H1 (cell line): ENCODE results near the gene RAB3GAP2. TPM values are rescaled to one million over a fixed set of nuclear protein-coding genes. Genes with fewer than 3 reads are reported as not detected.

Experiments
- CTCF ChIA-PET: fragments of 300-600 bp; sonication (Branson Sonifier 250); formaldehyde crosslinking; loops from one replicate; lab custom pipeline; 2021; ENCODE audit not compliant: partially characterized antibody; lab: Charles Lee
- POLR2A ChIA-PET: fragments of 300-600 bp; sonication (Branson Sonifier 250); formaldehyde crosslinking; loops from one replicate; lab custom pipeline; 2021; ENCODE audit warnings: inconsistent platforms; ENCODE audit not compliant: partially characterized antibody; lab: Charles Lee
- DNase-seq, 2 experiments: peaks; one replicate each; pipeline versions ENCODE4 v3.0.0 to v3.0.0-alpha.2; 2010 to 2022; ENCODE audit warnings: low spot score in 2 of 2, low read depth in 1 of 2, mixed read lengths in 1 of 2
- FAIRE-seq: peaks from 2 replicates; lab custom pipeline; 2011; peaks lifted over from hg19 to GRCh38; lab: Jason Lieb, UNC
- H2AFZ ChIP-seq: 2 replicates; pipeline ENCODE4 v1.8.1; 2012; ENCODE audit warnings: low read length, inconsistent platforms
- H2AK5ac ChIP-seq: 2 replicates; pipeline ENCODE4 v1.6.1; 2013; ENCODE audit warnings: low read depth, low read length
- H2BK120ac ChIP-seq: replicated peaks from 2 replicates; pipeline ENCODE3; 2013; ENCODE audit warnings: low read depth, low read length, inconsistent platforms
- H2BK12ac ChIP-seq: 2 replicates; pipeline ENCODE4 v1.6.1; 2013; ENCODE audit warnings: low read depth, low read length
- H2BK15ac ChIP-seq: 2 replicates; pipeline ENCODE4 v1.6.1; 2013; ENCODE audit warnings: low read length
- H2BK20ac ChIP-seq: 2 replicates; pipeline ENCODE4 v1.6.1; 2013; ENCODE audit warnings: low read length
- H2BK5ac ChIP-seq: 2 replicates; pipeline ENCODE4 v1.6.1; 2013; ENCODE audit warnings: low read depth, low read length
- H3K14ac ChIP-seq: 2 replicates; pipeline ENCODE4 v1.6.1; 2013; ENCODE audit warnings: inconsistent platforms; ENCODE audit not compliant: insufficient read length
- H3K18ac ChIP-seq: 2 replicates; pipeline ENCODE4 v1.6.1; 2013; ENCODE audit warnings: low read length; ENCODE audit errors: extremely low read depth
- H3K23ac ChIP-seq: 2 replicates; pipeline ENCODE4 v1.6.1; 2013; ENCODE audit warnings: inconsistent platforms; ENCODE audit not compliant: insufficient read length
- H3K23me2 ChIP-seq: 2 replicates; pipeline ENCODE4 v1.6.1; 2013; ENCODE audit warnings: low read depth, low read length
- H3K27ac ChIP-seq: 2 replicates; pipeline ENCODE4 v1.6.1; 2011; ENCODE audit warnings: low read depth, low read length, inconsistent platforms
- H3K27me3 ChIP-seq, 4 experiments: replicated peaks in 1 of 4; 1 replicate in 1 of 4; 2 replicates in 3 of 4; pipeline versions ENCODE4 v1.6.1 to v1.8.1; 2011 to 2013; ENCODE audit warnings: low read length in 3 of 4, mild to moderate bottlenecking in 3 of 4, inconsistent platforms in 2 of 4, mixed read lengths in 2 of 4, moderate library complexity in 1 of 4; ENCODE audit not compliant: control insufficient read depth in 3 of 4, insufficient read depth in 3 of 4; ENCODE audit errors: extremely low read depth in 1 of 4
- H3K36me3 ChIP-seq, 4 experiments: 2 replicates each; pipeline versions ENCODE4 v1.6.1 to v1.8.1; 2011 to 2013; ENCODE audit warnings: mild to moderate bottlenecking in 4 of 4, low read length in 3 of 4, moderate library complexity in 2 of 4, control low read depth in 1 of 4, inconsistent platforms in 1 of 4; ENCODE audit not compliant: insufficient read depth in 4 of 4, control insufficient read depth in 2 of 4
- H3K4ac ChIP-seq: replicated peaks from 2 replicates; pipeline ENCODE3; 2013; ENCODE audit warnings: low read length, low read depth, mixed read lengths, inconsistent platforms; ENCODE audit not compliant: insufficient read length
- H3K4me1 ChIP-seq, 4 experiments: replicated peaks in 1 of 4; 1 replicate in 1 of 4; 2 replicates in 3 of 4; pipeline versions ENCODE4 v1.6.1 to v1.8.1; 2011 to 2013; ENCODE audit warnings: low read length in 3 of 4, inconsistent platforms in 2 of 4, mixed read lengths in 1 of 4; ENCODE audit not compliant: insufficient read depth in 4 of 4, control insufficient read depth in 3 of 4
- H3K4me2 ChIP-seq, 2 experiments: 2 replicates each; pipeline versions ENCODE4 v1.6.1 to v1.8.1; 2011 to 2013; ENCODE audit warnings: low read depth in 2 of 2, low read length in 2 of 2, control low read depth in 1 of 2, inconsistent platforms in 1 of 2, mild to moderate bottlenecking in 1 of 2; ENCODE audit not compliant: insufficient read depth in 1 of 2
- H3K4me3 ChIP-seq, 4 experiments: fragments of 200-600, 300-600 bp in 1 of 4; sonication (generic), shearing (Covaris generic), sonication (Bioruptor Twin) in 1 of 4; 2 replicates each; pipeline versions ENCODE4 v1.5.1 to v1.8.1; 2011 to 2016; ENCODE audit warnings: low read length in 4 of 4, low read depth in 3 of 4, control low read depth in 2 of 4, inconsistent platforms in 2 of 4, mild to moderate bottlenecking in 2 of 4, mixed read lengths in 1 of 4, moderate library complexity in 1 of 4; ENCODE audit not compliant: insufficient read depth in 2 of 4; ENCODE audit errors: extremely low read depth in 1 of 4
- H3K56ac ChIP-seq: replicated peaks from 2 replicates; pipeline ENCODE3; 2013; ENCODE audit warnings: low read depth, mild to moderate bottlenecking, mixed read lengths, low read length, inconsistent platforms; ENCODE audit not compliant: insufficient read length
- H3K79me1 ChIP-seq: 2 replicates; pipeline ENCODE4 v1.6.1; 2013; ENCODE audit warnings: low read depth, low read length, control low read depth
- H3K79me2 ChIP-seq, 2 experiments: 2 replicates each; pipeline versions ENCODE4 v1.6.1 to v1.8.1; 2012 to 2013; ENCODE audit warnings: low read length in 2 of 2, mild to moderate bottlenecking in 2 of 2, inconsistent platforms in 1 of 2; ENCODE audit not compliant: insufficient read depth in 2 of 2, control insufficient read depth in 1 of 2
- H3K9ac ChIP-seq, 4 experiments: replicated peaks in 1 of 4; 1 replicate in 1 of 4; 2 replicates in 3 of 4; pipeline versions ENCODE4 v1.6.1 to v1.8.1; 2011 to 2013; ENCODE audit warnings: low read depth in 3 of 4, low read length in 3 of 4, control low read depth in 2 of 4, mild to moderate bottlenecking in 2 of 4, moderate library complexity in 2 of 4, inconsistent platforms in 1 of 4; ENCODE audit errors: extremely low read depth in 1 of 4
- H3K9me3 ChIP-seq, 2 experiments: 2 replicates each; pipeline versions ENCODE4 v1.6.1 to v1.8.1; 2012 to 2013; ENCODE audit warnings: mild to moderate bottlenecking in 2 of 2, moderate library complexity in 2 of 2, control low read depth in 1 of 2, inconsistent platforms in 1 of 2, low read depth in 1 of 2, low read length in 1 of 2, mixed read lengths in 1 of 2; ENCODE audit not compliant: insufficient read depth in 2 of 2
- H4K20me1 ChIP-seq, 2 experiments: replicated peaks in 1 of 2; 2 replicates each; pipeline versions ENCODE3 to v1.8.1; 2011 to 2013; ENCODE audit warnings: inconsistent platforms in 2 of 2, low read length in 2 of 2, mild to moderate bottlenecking in 1 of 2; ENCODE audit not compliant: insufficient read depth in 2 of 2, control insufficient read depth in 1 of 2
- H4K5ac ChIP-seq: 2 replicates; pipeline ENCODE4 v1.6.1; 2013; ENCODE audit warnings: low read length, low read depth, mixed read lengths, inconsistent platforms; ENCODE audit not compliant: insufficient read length
- H4K8ac ChIP-seq: 2 replicates; pipeline ENCODE4 v1.8.0; 2013; ENCODE audit warnings: mild to moderate bottlenecking, moderate library complexity, low read length, inconsistent platforms; ENCODE audit not compliant: insufficient read depth; ENCODE audit errors: extremely low read depth
- H4K91ac ChIP-seq: replicated peaks from 2 replicates; pipeline ENCODE3; 2013; ENCODE audit warnings: low read length, mixed read lengths, inconsistent platforms; ENCODE audit not compliant: insufficient read length
- SIX5 ChIP-seq: IDR thresholded peaks from 2 replicates; pipeline ENCODE4 v1.6.1; 2011; ENCODE audit warnings: mild to moderate bottlenecking, low read depth, low read length
- polyA plus RNA-seq, 7 experiments: library from polyadenylated mRNA; depleted of rRNA in 3 of 7; stranded (reverse) in 5 of 7; unstranded in 2 of 7; fragments of >200 nt in 5 of 7; fragments of 200-250 nt in 2 of 7; gene quantifications; 1 replicate in 5 of 7; 2 replicates in 1 of 7; 4 replicates in 1 of 7; pipeline versions ENCODE4 v1.2.1 to v1.2.3, GENCODE V29; 2011 to 2013; ENCODE audit warnings: missing spikeins in 2 of 7, mixed read lengths in 2 of 7
- total RNA-seq: library from RNA; stranded (reverse); fragmentation: NEBNext Ultra II Directional; extraction: Animal tissue kit (Norgen Biotek cat#: 25700); gene quantifications from 2 replicates; pipeline ENCODE4 v1.2.1, GENCODE V29; 2021

The RAB3GAP2 gene
- total and polyA plus RNA-seq, 2 of the 8 experiments (the other 6 are each of a cell fraction or from before 2014, with no cell fraction given), result 19.7 to 52.7 TPM

DNA sequence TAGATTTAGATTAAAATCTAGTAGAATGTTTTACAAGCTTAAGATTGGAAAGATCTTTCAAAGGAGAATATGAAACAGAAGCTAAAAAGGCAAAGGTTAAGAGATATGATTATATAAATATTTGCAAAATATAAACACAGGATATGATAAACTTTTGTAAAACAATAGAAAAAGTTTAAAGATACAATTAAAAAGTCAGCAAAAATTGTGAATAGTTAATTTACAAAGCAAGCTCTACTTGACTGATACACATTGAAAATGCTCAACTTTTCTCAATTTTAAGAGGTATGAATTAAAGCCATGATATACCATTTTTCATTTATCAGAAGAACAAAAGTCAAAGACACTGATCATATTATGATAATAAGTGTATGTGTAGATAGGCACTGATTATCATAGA, 21.0 kb downstream of the RAB3GAP2 start:
- Histone ChIP-seq H4K91ac (no peak overlapping the region), H3K9ac (no peak overlapping the region), H2BK15ac (no peak overlapping the region), H3K4me2 (no peak overlapping the region), H2BK12ac (no peak overlapping the region), H3K27me3 (no peaks in the 10 kb centered on the region), H4K20me1 (peaks cover 0 to 1% of the 10 kb centered on the region in 2 experiments), H2AFZ (no peak overlapping the region), H3K36me3 (peaks cover 0 to 44% (median 24%) of the 10 kb centered on the region in 4 experiments; a peak in 7 of 8 replicates), H3K4me1 (peaks cover 0 to 2% (median 0%) of the 10 kb centered on the region in 4 experiments; a peak in 1 of 7 replicates), H3K4me3 (no peak overlapping the region), H4K8ac (no peak overlapping the region), H2AK5ac (no peak overlapping the region), H2BK5ac (no peak overlapping the region), H3K9me3 (peaks cover 25 to 34% of the 10 kb centered on the region in 2 experiments), H3K79me2 (peaks cover 0 to 66% of the 10 kb centered on the region in 2 experiments; a peak in 2 of 4 replicates), H3K4ac (no peak overlapping the region), H3K14ac (no peak overlapping the region), H2BK120ac (no peak overlapping the region), H3K18ac (no peak overlapping the region), H3K23ac (no peak overlapping the region), H3K27ac (no peak overlapping the region), H3K23me2 (no peaks in the 10 kb centered on the region), H3K56ac (no peak overlapping the region), H3K79me1 (peaks cover 11% of the 10 kb centered on the region), H2BK20ac (no peak overlapping the region), H4K5ac (no peak overlapping the region)
- DNase-seq, result no peak
- CTCF ChIA-PET, result interaction anchor here (0.6 kb wide), 1 partner anchor 61 kb away, joined by 4 read pairs; no protein-coding TSS in a partner anchor
- FAIRE-seq, result no peak
- POLR2A ChIA-PET, result interaction anchor here (1.6 kb wide), 1 partner anchor 10 kb away, joined by 4 read pairs; no protein-coding TSS in a partner anchor
- no peak for TF ChIP-seq SIX5
